Measurements from ENCODE around the gene SHPK. TPM values are rescaled to one million over a fixed set of nuclear protein-coding genes. Genes with fewer than 3 reads are reported as not detected.
"Not testable (repeated sequence)": the region's sequence is repeated elsewhere in the genome, so short reads cannot be mapped to it uniquely, and the experiment has no call there.

The SHPK gene
- total RNA-seq, 1 donor from 2014 or later: 18.1 TPM

DNA sequence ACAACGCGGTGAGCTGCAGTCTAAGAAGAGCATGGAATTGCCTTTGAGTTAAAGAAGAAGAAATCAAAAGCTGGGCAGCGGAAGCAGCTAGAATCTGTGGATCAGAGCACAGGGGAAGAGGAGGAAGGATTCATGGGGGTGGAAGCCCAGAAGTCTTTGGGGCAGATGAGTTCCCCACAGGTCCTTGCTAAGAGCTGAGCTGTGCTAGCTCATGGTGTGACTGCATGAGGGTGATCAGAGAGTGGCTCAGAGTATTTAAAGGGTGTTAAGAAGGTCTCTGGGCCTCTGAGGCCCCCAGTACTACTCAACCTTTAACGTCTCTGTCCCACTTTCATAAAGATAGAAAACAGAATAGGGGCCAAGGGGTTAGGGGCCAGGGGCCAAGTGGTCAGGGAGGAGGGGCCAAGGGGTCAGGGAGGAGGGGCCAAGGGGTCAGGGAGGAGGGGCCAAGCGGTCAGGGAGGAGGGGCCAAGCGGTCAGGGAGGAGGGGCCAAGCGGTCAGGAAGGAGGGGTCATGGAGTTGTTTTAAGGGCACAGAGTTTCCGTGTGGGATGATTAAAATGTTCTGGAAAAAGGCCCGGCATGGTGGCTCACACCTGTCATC lies 66.4 kb downstream of the SHPK start:
- no peak for DNase-seq (ENCODE audit: low read depth)
- TF ChIP-seq CTCF (conservative IDR thresholded peaks at IDR 0.05; ENCODE audit: low read depth, low read length): no peak
- H3K4me3 ChIP-seq (ENCODE audit: low read depth, low read length): no peak overlapping the region

DNA sequence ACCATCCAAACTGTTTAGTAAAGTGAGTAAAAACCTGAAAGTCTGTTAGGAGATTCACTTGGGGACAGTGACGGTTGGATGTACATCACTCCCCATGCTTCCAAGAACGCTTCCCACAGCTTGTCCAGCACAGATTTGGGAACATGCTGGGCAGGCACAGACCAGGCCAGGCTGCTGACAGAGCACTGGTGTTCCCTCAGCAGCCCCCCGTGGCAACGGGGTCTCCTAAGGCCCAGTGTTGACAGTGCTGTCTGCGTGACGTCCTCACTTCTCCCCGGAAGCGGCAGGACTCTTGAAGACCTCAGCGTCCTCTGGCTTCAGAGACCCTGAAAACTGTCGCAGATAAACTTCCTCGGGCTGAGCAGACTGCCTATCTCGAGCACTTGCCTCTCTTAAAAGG lies 69.5 kb downstream of the SHPK start:
- DNase-seq (ENCODE audit: low read depth): no peak
- TF ChIP-seq CTCF (conservative IDR thresholded peaks at IDR 0.05; ENCODE audit: low read depth, low read length): no peak
- H3K4me3 ChIP-seq (ENCODE audit: low read depth, low read length): no peak overlapping the region

DNA sequence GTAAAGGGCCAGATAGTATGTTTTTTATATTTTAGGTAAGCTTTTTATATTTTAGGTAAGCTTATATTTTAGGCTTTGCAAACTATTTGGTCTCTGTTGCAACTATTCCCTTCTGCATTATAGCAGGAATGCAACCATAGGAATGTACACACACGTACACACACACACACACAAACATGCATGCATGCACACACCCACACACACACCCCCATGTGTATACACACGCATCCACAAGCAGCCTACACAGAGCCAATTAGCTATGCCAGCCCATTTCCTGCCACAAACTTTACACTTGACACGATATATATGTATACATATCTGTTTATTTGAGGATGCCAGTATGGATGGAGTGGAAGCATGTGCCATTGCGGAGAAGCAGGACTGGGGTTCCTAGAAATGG lies 70.9 kb downstream of the SHPK start:
- TF ChIP-seq CTCF (conservative IDR thresholded peaks at IDR 0.05; ENCODE audit: low read depth, low read length): no peak
- H3K4me3 ChIP-seq (ENCODE audit: low read depth, low read length): no peak overlapping the region
- DNase-seq (ENCODE audit: low read depth): no peak

DNA sequence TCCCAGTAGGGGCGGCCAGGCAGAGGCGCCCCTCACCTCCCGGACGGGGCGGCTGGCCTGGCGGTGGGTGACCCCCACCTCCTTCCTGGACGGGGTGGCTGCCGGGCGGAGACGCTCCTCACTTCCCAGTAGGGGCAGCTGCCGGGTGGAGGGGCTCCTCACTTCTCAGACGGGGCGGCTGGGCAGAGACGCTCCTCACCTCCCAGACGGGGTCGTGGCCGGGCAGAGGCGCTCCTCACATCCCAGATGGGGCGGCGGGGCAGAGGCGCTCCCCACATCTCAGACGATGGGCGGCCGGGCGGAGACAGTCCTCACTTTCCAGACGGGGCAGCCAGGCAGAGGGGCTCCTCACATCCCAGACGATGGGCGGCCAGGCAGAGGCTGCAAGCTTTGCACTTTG lies 71.8 kb downstream of the SHPK start:
- not testable (repeated sequence) for DNase-seq (ENCODE audit: low read depth); H3K4me3 ChIP-seq (ENCODE audit: low read depth, low read length)

DNA sequence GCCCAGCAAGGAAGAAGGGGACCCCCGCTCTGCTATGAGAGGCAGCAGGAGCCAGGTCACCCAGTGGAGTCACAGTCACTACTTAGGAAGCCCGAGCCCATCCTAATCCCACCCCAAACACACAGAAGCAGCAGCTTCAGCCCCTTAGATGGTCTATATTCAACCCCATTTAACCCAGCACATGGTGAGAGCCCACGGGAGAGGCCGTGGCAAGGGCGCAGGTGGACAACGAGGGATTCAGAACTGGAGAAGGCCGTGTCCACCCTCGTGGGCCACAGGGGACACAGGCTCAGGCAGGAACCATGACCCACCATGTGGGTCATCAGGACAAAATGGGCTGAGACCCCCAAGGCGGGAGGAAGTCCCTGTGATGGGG lies 76.8 kb downstream of the SHPK start:
- no peak for DNase-seq (ENCODE audit: low read depth)
- H3K4me3 ChIP-seq (ENCODE audit: low read depth, low read length): no peak overlapping the region
- no peak for TF ChIP-seq CTCF (conservative IDR thresholded peaks at IDR 0.05; ENCODE audit: low read depth, low read length)

- TF ChIP-seq CTCF (conservative IDR thresholded peaks at IDR 0.05; ENCODE audit: low read depth, low read length): no peak
- H3K4me3 ChIP-seq (ENCODE audit: low read depth, low read length): no peak overlapping the region
- no peak for DNase-seq (ENCODE audit: low read depth)
Observed at GRCh38 chr17:3558603-3559269, 77.3 kb downstream of the SHPK start.

Other genes starting within 250 kb of the SHPK start
- 1.6 TPM in 1 of 2 replicates, not detected in the other for gene OR3A2, start 249.9 kb downstream of the SHPK start, total RNA-seq
- gene OR1E1, start 237.8 kb downstream of the SHPK start, total RNA-seq: not detected in 2 replicates
- gene OR3A3, start 224.9 kb downstream of the SHPK start, total RNA-seq: not detected in 2 replicates
- not detected in 2 replicates for gene OR1E2, start 202.4 kb downstream of the SHPK start, total RNA-seq
- gene SPATA22, start 164.4 kb downstream of the SHPK start, total RNA-seq: 0.07 TPM in 1 of 2 replicates, not detected in the other
- 0.06 TPM in 1 of 2 replicates, not detected in the other for gene ASPA, start 160.3 kb downstream of the SHPK start, total RNA-seq
- gene TRPV3, start 78.4 kb downstream of the SHPK start, total RNA-seq: 0.36 and 0.46 TPM in 2 replicates
- 0.87 and 1.7 TPM in 2 replicates for gene TRPV1, start 26.8 kb downstream of the SHPK start, total RNA-seq
- 5.9 and 18.2 TPM in 2 replicates for gene CTNS, start 510 bp upstream of the SHPK start, total RNA-seq
- 426 and 444 TPM in 2 replicates for gene TAX1BP3, start 32.3 kb upstream of the SHPK start, total RNA-seq
- gene EMC6, start 32.6 kb upstream of the SHPK start, total RNA-seq: 25.6 and 43.7 TPM in 2 replicates
- gene P2RX5, start 59.9 kb upstream of the SHPK start, total RNA-seq: 2.3 and 4.8 TPM in 2 replicates
- 12.3 and 15.4 TPM in 2 replicates for gene HASPIN, start 87.7 kb upstream of the SHPK start, total RNA-seq
- 36.0 and 61.0 TPM in 2 replicates for gene ITGAE, start 164.9 kb upstream of the SHPK start, total RNA-seq
- gene NCBP3, start 210.0 kb upstream of the SHPK start, total RNA-seq: 15.2 and 16.4 TPM in 2 replicates

All from epithelial cell of proximal tubule (primary cell).